ENCODE results near the gene CCDC40. TPM values are rescaled to one million over a fixed set of nuclear protein-coding genes. Genes with fewer than 3 reads are reported as not detected.

The CCDC40 gene
- total RNA-seq, 1 experiment from 2014 or later = 9.9 TPM

DNA sequence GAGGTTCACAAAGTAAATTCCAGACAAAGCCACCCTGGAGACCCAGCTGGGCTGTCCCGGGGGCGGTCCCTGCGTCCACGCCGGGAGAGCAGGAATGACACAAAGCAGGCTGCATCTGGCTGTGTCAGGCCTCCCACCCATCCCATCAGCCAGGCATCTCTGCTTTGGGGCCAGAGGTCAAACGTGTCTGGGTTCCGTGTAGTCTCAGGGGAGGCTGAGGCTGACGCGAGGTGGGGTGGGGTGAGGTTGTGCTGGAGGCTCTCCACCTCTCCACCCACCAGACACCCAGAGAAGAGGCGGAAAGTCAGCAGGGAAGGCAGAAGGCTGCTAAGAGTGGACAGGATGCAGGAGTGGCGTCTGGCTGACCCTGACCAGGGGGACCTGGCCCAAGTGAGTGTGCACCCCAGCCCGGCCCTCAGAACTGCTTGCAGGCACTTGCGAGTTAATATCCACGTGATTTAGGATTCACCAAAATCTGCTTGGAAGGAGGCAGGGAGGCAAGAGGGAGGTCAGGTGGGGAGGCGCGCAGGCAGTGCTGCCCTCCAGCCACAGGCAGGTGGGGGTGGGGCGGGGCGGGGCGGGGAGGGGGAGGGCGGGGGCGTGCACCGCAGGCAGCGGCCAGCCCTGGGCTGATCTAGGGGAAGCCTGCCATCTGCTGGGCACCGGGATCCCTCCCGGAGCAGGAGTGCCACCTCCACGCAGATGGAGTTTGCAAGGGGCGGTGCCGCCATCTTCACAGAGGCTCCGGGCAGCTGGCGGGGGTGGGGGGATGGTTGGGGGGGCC is 45.1 kb upstream of the CCDC40 start:
- peaks cover 62% of the 10 kb centered on the region for H3K4me1 Mint-ChIP-seq (ENCODE audit: low read depth, unreplicated experiment)
- CTCF ChIA-PET = interaction anchor here (0.6 to 1.6 kb wide), 4 partner anchors 56 to 181 kb away, joined by 3 to 9 read pairs (median 4); no protein-coding TSS in a partner anchor
- TF ChIP-seq, protein P1, sequence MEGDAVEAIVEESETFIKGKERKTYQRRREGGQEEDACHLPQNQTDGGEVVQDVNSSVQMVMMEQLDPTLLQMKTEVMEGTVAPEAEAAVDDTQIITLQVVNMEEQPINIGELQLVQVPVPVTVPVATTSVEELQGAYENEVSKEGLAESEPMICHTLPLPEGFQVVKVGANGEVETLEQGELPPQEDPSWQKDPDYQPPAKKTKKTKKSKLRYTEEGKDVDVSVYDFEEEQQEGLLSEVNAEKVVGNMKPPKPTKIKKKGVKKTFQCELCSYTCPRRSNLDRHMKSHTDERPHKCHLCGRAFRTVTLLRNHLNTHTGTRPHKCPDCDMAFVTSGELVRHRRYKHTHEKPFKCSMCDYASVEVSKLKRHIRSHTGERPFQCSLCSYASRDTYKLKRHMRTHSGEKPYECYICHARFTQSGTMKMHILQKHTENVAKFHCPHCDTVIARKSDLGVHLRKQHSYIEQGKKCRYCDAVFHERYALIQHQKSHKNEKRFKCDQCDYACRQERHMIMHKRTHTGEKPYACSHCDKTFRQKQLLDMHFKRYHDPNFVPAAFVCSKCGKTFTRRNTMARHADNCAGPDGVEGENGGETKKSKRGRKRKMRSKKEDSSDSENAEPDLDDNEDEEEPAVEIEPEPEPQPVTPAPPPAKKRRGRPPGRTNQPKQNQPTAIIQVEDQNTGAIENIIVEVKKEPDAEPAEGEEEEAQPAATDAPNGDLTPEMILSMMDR (IDR thresholded peaks at IDR 0.05; ENCODE audit: unreplicated experiment) = peak; percentile 77
- peak overlapping the region; percentile 83 for H3K27ac Mint-ChIP-seq (ENCODE audit: unreplicated experiment)
- H3K4me3 Mint-ChIP-seq (ENCODE audit: low read depth, unreplicated experiment) = peak overlapping the region; percentile 65
- no TSS peak for BruUV-seq (replicated peaks)
- peaks cover 40% of the 10 kb centered on the region for H3K36me3 Mint-ChIP-seq (ENCODE audit: insufficient read depth, unreplicated experiment)
- H3K27me3 Mint-ChIP-seq (ENCODE audit: unreplicated experiment) = no peaks in the 10 kb centered on the region
- intact Hi-C loops (cut with micrococcal nuclease; ENCODE audit: unreplicated experiment) = loop anchor here (5.0 kb wide), 3 partner anchors 74 to 199 kb away; no protein-coding TSS in a partner anchor
- DNase-seq = peak; percentile 94
- no peaks in the 10 kb centered on the region for H3K9me3 Mint-ChIP-seq (ENCODE audit: low read depth, unreplicated experiment)

DNA sequence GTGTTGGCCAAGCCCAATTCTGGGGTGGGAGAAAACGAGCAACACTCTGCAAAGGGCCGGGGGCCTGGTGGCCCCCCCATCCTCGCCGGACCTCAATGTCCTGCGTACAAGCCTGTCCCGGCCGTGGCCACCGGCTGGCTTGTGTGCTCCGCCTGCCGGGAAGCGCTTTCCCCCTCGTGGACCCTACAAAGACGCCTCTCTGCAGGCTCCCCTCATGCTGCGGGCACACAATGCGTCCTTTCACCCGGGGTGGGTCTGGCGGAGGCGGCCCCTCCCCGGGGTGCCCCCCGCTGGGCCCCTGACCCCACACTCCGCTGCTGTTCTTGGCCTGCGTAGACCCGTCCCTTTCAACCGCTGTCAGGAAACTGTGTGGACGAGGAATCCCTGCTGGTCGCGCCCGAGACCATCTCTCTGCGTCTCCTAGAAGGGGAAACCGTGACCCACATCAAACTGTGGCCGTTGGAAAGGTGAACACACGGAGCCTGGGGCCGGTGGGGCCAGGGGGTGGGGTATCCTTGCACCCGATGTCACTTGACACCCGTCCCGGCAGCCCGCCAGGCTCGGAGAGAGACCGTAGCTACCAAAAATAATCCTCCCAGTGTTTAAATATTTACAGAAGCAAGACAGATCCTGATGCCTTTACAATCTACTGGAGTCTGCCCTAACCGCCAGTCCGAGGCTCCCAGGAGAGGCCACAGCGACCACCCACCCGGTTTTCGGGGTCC is 44.4 kb upstream of the CCDC40 start:
- Mint-ChIP-seq H3K36me3 (ENCODE audit: insufficient read depth, unreplicated experiment) (peaks cover 40% of the 10 kb centered on the region), H3K9me3 (ENCODE audit: low read depth, unreplicated experiment) (no peaks in the 10 kb centered on the region), H3K4me1 (ENCODE audit: low read depth, unreplicated experiment) (peaks cover 62% of the 10 kb centered on the region), H3K4me3 (ENCODE audit: low read depth, unreplicated experiment) (peak overlapping the region; percentile 65), H3K27ac (ENCODE audit: unreplicated experiment) (peak overlapping the region; percentile 92), H3K27me3 (ENCODE audit: unreplicated experiment) (no peaks in the 10 kb centered on the region)
- no TSS peak for BruUV-seq (replicated peaks)
- TF ChIP-seq, protein P1 (IDR thresholded peaks at IDR 0.05; ENCODE audit: unreplicated experiment) = no peak
- CTCF ChIA-PET = interaction anchor here (0.6 to 1.6 kb wide), 8 partner anchors 16 to 184 kb away, joined by 3 to 9 read pairs (median 4); no protein-coding TSS in a partner anchor
- peak; percentile 68 for DNase-seq
- intact Hi-C loops (cut with micrococcal nuclease; ENCODE audit: unreplicated experiment) = loop anchor here (5.0 kb wide), 3 partner anchors 75 to 200 kb away; no protein-coding TSS in a partner anchor

DNA sequence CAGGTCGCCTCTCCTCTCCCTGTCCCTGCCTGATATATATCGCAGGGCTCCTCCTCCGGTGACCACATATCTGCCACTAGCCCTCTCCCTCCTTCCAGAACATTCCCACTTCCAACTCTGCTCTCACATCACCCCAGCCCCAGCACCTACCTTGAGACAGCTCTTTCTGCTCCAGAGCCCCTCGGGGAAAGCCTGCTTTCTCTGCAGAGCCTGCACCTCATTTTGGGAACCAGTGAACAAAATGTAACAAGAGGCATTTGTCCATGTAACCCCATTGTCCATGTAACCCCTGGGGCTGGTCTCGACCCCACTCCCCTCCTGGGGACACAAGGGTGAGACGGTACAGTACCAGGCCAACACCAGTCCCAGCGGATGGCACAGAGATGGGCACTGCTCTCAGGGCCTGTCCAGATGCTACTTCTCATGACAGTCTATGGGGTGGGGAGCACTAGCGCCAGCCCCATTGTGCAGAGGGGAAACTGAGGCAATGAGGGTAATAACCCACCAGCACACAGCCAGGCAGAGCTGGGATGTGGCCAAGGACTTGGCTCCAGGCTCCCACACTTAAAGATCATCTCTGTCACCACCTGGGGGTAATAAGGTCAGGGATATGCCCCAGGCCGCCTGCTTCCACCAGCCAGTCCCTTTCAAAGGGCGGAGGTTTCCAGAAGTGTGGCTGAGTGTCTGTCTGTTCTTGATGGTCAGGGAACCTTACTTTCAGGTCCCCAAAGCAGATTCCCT is 43.6 kb upstream of the CCDC40 start:
- TF ChIP-seq, protein P1 (IDR thresholded peaks at IDR 0.05; ENCODE audit: unreplicated experiment) = no peak
- peaks cover 57% of the 10 kb centered on the region for H3K4me1 Mint-ChIP-seq (ENCODE audit: low read depth, unreplicated experiment)
- CTCF ChIA-PET = interaction anchor here (0.8 to 1.8 kb wide), 12 partner anchors 12 to 185 kb away, joined by 3 to 10 read pairs (median 4); partner anchors contain the start of gene CBX4
- intact Hi-C loops (cut with micrococcal nuclease; ENCODE audit: unreplicated experiment) = loop anchor here (5.0 kb wide), 3 partner anchors 76 to 201 kb away; no protein-coding TSS in a partner anchor
- H3K27me3 Mint-ChIP-seq (ENCODE audit: unreplicated experiment) = no peaks in the 10 kb centered on the region
- TSS peak; percentile 82 for BruUV-seq (replicated peaks)
- H3K4me3 Mint-ChIP-seq (ENCODE audit: low read depth, unreplicated experiment) = peak overlapping the region; percentile 65
- no peak for DNase-seq
- no peaks in the 10 kb centered on the region for H3K9me3 Mint-ChIP-seq (ENCODE audit: low read depth, unreplicated experiment)
- H3K27ac Mint-ChIP-seq (ENCODE audit: unreplicated experiment) = peak overlapping the region; percentile 92
- H3K36me3 Mint-ChIP-seq (ENCODE audit: insufficient read depth, unreplicated experiment) = peaks cover 34% of the 10 kb centered on the region

Measured in Calu3 (cell line).